A549 (cell line): Measurements from ENCODE around the gene INPP5A.

Source experiments
- CEBPB ChIP-seq, 2 experiments: fragments of >200 bp in 1 of 2; sonication (Bioruptor Twin) in 1 of 2; formaldehyde crosslinking in 1 of 2; IDR thresholded peaks; 2 replicates each; pipeline ENCODE4 v1.6.1; 2012 to 2016
- CTCF ChIP-seq: fragments of >200 bp; sonication (Bioruptor Twin); formaldehyde crosslinking; IDR thresholded peaks from 3 replicates; pipeline ENCODE4 v1.5.1; 2016
- HOXB5 ChIP-seq: fragments of 250-450 bp; sonication (Bioruptor Pico); IDR thresholded peaks from 2 replicates; pipeline ENCODE4 v1.5.0; 2020; ENCODE audit warnings: mild to moderate bottlenecking, moderate library complexity
- POLR2A ChIP-seq: IDR thresholded peaks from 2 replicates; pipeline ENCODE4 v1.6.1; 2012; ENCODE audit warnings: mild to moderate bottlenecking, low read length
- RCOR1 ChIP-seq: fragments of 150-350 bp; IDR thresholded peaks from 2 replicates; pipeline ENCODE4 v1.6.1; 2014; ENCODE audit warnings: antibody characterized with exemption, low read length, low read depth
- RFX5 ChIP-seq: fragments of 450-650 bp; IDR thresholded peaks from 2 replicates; pipeline ENCODE4 v1.7.1; 2014; ENCODE audit warnings: antibody characterized with exemption, mild to moderate bottlenecking, moderate library complexity
- SREBF2 ChIP-seq: fragments of 450-650 bp; IDR thresholded peaks from 2 replicates; pipeline ENCODE4 v1.6.1; 2014; ENCODE audit warnings: mild to moderate bottlenecking, moderate library complexity

GRCh38 chr10:132499367-132499685, 38.3 kb upstream of the INPP5A start:
- TF ChIP-seq POLR2A (no peak), CTCF (no peak), SREBF2 (no peak), CEBPB (IDR thresholded peaks at IDR 0.05) (no peak), HOXB5 (CRISPR knock-in tag) (no peak), RCOR1 (no peak), RFX5 (no peak)
